HFF-Myc (cell line): ENCODE results near the gene TOR1B.
"Not testable (repeated sequence)": the region's sequence is repeated elsewhere in the genome, so short reads cannot be mapped to it uniquely, and the experiment has no call there.

ENCODE experiments used
- DNase-seq: peaks from one replicate; pipeline ENCODE4 v3.0.0-alpha.2; 2011; ENCODE audit warnings: low read depth; ENCODE audit errors: extremely low read depth
- H3K4me3 ChIP-seq: replicated peaks from 2 replicates; pipeline ENCODE4 v1.5.1; 2011; ENCODE audit warnings: low read depth, mild to moderate bottlenecking, control low read depth, low read length
- CTCF ChIP-seq: IDR thresholded peaks from 2 replicates; pipeline ENCODE4 v1.5.1; 2012; ENCODE audit warnings: mild to moderate bottlenecking, low read depth, low read length, control low read depth; ENCODE audit errors: missing control alignments

TOR1B gene

GRCh38 chr9:129785866-129786265 is 17.1 kb upstream of the TOR1B start:
- H3K4me3 ChIP-seq: no peak overlapping the region
- no peak for TF ChIP-seq CTCF

GRCh38 chr9:129786481-129786880 is 16.5 kb upstream of the TOR1B start:
- no peak for TF ChIP-seq CTCF
- H3K4me3 ChIP-seq: no peak overlapping the region
- DNase-seq: no peak

More at GRCh38 chr9:129785866-129786265, 17.1 kb upstream of the TOR1B start:
- DNase-seq: no peak

GRCh38 chr9:129794549-129794948 is 8.4 kb upstream of the TOR1B start:
- H3K4me3 ChIP-seq: no peak overlapping the region
- TF ChIP-seq CTCF: no peak
- DNase-seq: no peak

GRCh38 chr9:129796029-129796428 is 7.0 kb upstream of the TOR1B start:
- not testable (repeated sequence) for H3K4me3 ChIP-seq

GRCh38 chr9:129798973-129799372 is 4.0 kb upstream of the TOR1B start:
- no peak for DNase-seq
- TF ChIP-seq CTCF: no peak

More at GRCh38 chr9:129796029-129796428, 7.0 kb upstream of the TOR1B start:
- not testable (repeated sequence) for DNase-seq

GRCh38 chr9:129801504-129801903 is 1.5 kb upstream of the TOR1B start:
- DNase-seq: no peak
- H3K4me3 ChIP-seq: no peak overlapping the region
- no peak for TF ChIP-seq CTCF

More at GRCh38 chr9:129798973-129799372, 4.0 kb upstream of the TOR1B start:
- H3K4me3 ChIP-seq: no peak overlapping the region

- peak overlapping the region; percentile 74 for H3K4me3 ChIP-seq
- no peak for DNase-seq
- TF ChIP-seq CTCF: no peak
Observed at GRCh38 chr9:129803676-129804060, 684 bp downstream of the TOR1B start.

- no peak for DNase-seq
- no peak overlapping the region for H3K4me3 ChIP-seq
- no peak for TF ChIP-seq CTCF
Observed at GRCh38 chr9:129806061-129806460, 3.1 kb downstream of the TOR1B start.
